ENCODE data around the gene TEN1. TPM values are rescaled to one million over a fixed set of nuclear protein-coding genes. Genes with fewer than 3 reads are reported as not detected.
A peak's percentile ranks its signal among the peaks of the same experiment; 100 is the strongest.

TEN1 gene
- total RNA-seq, result 10 to 100 TPM; 10.2 to 16.1 TPM
- polyA plus RNA-seq, result 10 to 100 TPM; 13.1 to 20.2 TPM

GRCh38 chr17:75978938-75979704 is at the start of gene TEN1, which contains the start of gene ACOX1:
TSS of gene TEN1 (plus strand) at chr17:75979240. CDS start at chr17:75986193, 6,953 bp downstream.
TSS of gene ACOX1 (minus strand) at chr17:75979166. CDS start at chr17:75979073, 93 bp downstream.
- H3K27ac ChIP-seq (ENCODE audit: low read depth, low read length), result peak within 1 kb of the TSS; percentile 79
- peak within 1 kb of the TSS; percentile 61 to 88 for H3K4me3 ChIP-seq (ENCODE audit: low read length in 2 of 2)
- Mint-ChIP-seq H3K4me1 (peaks cover 18 to 57% (median 34%) of the 10 kb centered on the region in 4 donors), H3K27ac (peak within 1 kb of the TSS; percentile 99 to 100 (median 99)), H3K9me3 (no peaks in the 10 kb centered on the region), H3K4me3 (peak within 1 kb of the TSS; percentile 93 to 99 (median 96)), H3K27me3 (no peaks in the 10 kb centered on the region), H3K36me3 (peaks cover 0 to 18% of the 10 kb centered on the region in 2 donors)
- CTCF ChIA-PET (ENCODE audit: partially characterized antibody), result interaction anchor here (0.9 kb wide), 1 partner anchor 10 kb away, joined by 3 read pairs; no protein-coding TSS in a partner anchor
- no peaks in the 10 kb centered on the region for H3K9me3 ChIP-seq (ENCODE audit: control insufficient read depth in 1 of 2, low read length in 2 of 2)
- no peaks in the 10 kb centered on the region for H3K36me3 ChIP-seq (ENCODE audit: insufficient read depth, low read length)
- POLR2A ChIA-PET (ENCODE audit: partially characterized antibody), result interaction anchor here (0.6 to 2.0 kb wide), 16 partner anchors 13 to 1979 kb away, joined by 3 to 14 read pairs (median 4); partner anchors contain the start of genes MRPL38, TRIM65 and WBP2
- DNase-seq, result peak; percentile 93 to 97 (median 95)
- H3K27me3 ChIP-seq (ENCODE audit: insufficient read depth, low read length), result no peaks in the 10 kb centered on the region
- intact Hi-C loops (cut with micrococcal nuclease), result loop anchor here (1.0 to 2.0 kb wide), 4 partner anchors 38 to 194 kb away; partner anchors contain the start of genes FBF1, UNK and WBP2
- peaks cover 30% of the 10 kb centered on the region for H3K4me1 ChIP-seq (ENCODE audit: insufficient read depth, low read length)

GRCh38 chr17:75931062-75931461 is 48.0 kb upstream of the TEN1 start:
- Histone ChIP-seq H3K27ac (ENCODE audit: low read depth, low read length) (no peak overlapping the region), H3K4me3 (ENCODE audit: low read length in 2 of 2) (no peak overlapping the region), H3K4me1 (ENCODE audit: insufficient read depth, low read length) (no peaks in the 10 kb centered on the region), H3K27me3 (ENCODE audit: insufficient read depth, low read length) (no peaks in the 10 kb centered on the region), H3K9me3 (ENCODE audit: control insufficient read depth in 1 of 2, low read length in 2 of 2) (no peaks in the 10 kb centered on the region), H3K36me3 (ENCODE audit: insufficient read depth, low read length) (no peaks in the 10 kb centered on the region)
- H3K27ac Mint-ChIP-seq, result no peak overlapping the region
- no peaks in the 10 kb centered on the region for H3K36me3 Mint-ChIP-seq
- H3K27me3 Mint-ChIP-seq, result no peaks in the 10 kb centered on the region
- no peak for DNase-seq
- ChIA-PET CTCF (ENCODE audit: partially characterized antibody) (no interaction called here), POLR2A (ENCODE audit: partially characterized antibody) (no interaction called here)
- peaks cover 0 to 5% (median 0%) of the 10 kb centered on the region in 4 donors for H3K4me1 Mint-ChIP-seq
- intact Hi-C loops (cut with micrococcal nuclease), result no loop called here
- no peaks in the 10 kb centered on the region for H3K9me3 Mint-ChIP-seq
- H3K4me3 Mint-ChIP-seq, result no peak overlapping the region

- Histone ChIP-seq H3K36me3 (ENCODE audit: insufficient read depth, low read length) (no peaks in the 10 kb centered on the region), H3K27ac (ENCODE audit: low read depth, low read length) (no peak overlapping the region), H3K9me3 (ENCODE audit: control insufficient read depth in 1 of 2, low read length in 2 of 2) (no peaks in the 10 kb centered on the region), H3K4me1 (ENCODE audit: insufficient read depth, low read length) (no peaks in the 10 kb centered on the region), H3K4me3 (ENCODE audit: low read length in 2 of 2) (no peak overlapping the region), H3K27me3 (ENCODE audit: insufficient read depth, low read length) (no peaks in the 10 kb centered on the region)
- H3K27ac Mint-ChIP-seq, result no peak overlapping the region
- no peaks in the 10 kb centered on the region for H3K9me3 Mint-ChIP-seq
- intact Hi-C loops (cut with micrococcal nuclease), result no loop called here
- peaks cover 0 to 3% (median 0%) of the 10 kb centered on the region in 4 donors for H3K4me1 Mint-ChIP-seq
- H3K27me3 Mint-ChIP-seq, result no peaks in the 10 kb centered on the region
- no peak for DNase-seq
- POLR2A ChIA-PET (ENCODE audit: partially characterized antibody), result interaction anchor here (0.6 kb wide), 1 partner anchor 58 kb away, joined by 3 read pairs; no protein-coding TSS in a partner anchor
- H3K4me3 Mint-ChIP-seq, result no peak overlapping the region
- no peaks in the 10 kb centered on the region for H3K36me3 Mint-ChIP-seq
- CTCF ChIA-PET (ENCODE audit: partially characterized antibody), result interaction anchor here (1.2 kb wide), 2 partner anchors 11 to 347 kb away, joined by 3 read pairs; no protein-coding TSS in a partner anchor
These were observed 46.2 kb upstream of the TEN1 start for GRCh38 chr17:75932852-75933251.

- no peaks in the 10 kb centered on the region for H3K27me3 Mint-ChIP-seq
- Histone ChIP-seq H3K27ac (ENCODE audit: low read depth, low read length) (no peak overlapping the region), H3K4me3 (ENCODE audit: low read length in 2 of 2) (no peak overlapping the region), H3K9me3 (ENCODE audit: control insufficient read depth in 1 of 2, low read length in 2 of 2) (no peaks in the 10 kb centered on the region), H3K4me1 (ENCODE audit: insufficient read depth, low read length) (no peaks in the 10 kb centered on the region), H3K27me3 (ENCODE audit: insufficient read depth, low read length) (no peaks in the 10 kb centered on the region), H3K36me3 (ENCODE audit: insufficient read depth, low read length) (no peaks in the 10 kb centered on the region)
- no peak overlapping the region for H3K4me3 Mint-ChIP-seq
- no peaks in the 10 kb centered on the region for H3K9me3 Mint-ChIP-seq
- no peak for DNase-seq
- intact Hi-C loops (cut with micrococcal nuclease), result no loop called here
- H3K4me1 Mint-ChIP-seq, result no peaks in the 10 kb centered on the region
- POLR2A ChIA-PET (ENCODE audit: partially characterized antibody), result no interaction called here
- no peak overlapping the region for H3K27ac Mint-ChIP-seq
- H3K36me3 Mint-ChIP-seq, result no peaks in the 10 kb centered on the region
- CTCF ChIA-PET (ENCODE audit: partially characterized antibody), result no interaction called here
These were observed 45.2 kb upstream of the TEN1 start for GRCh38 chr17:75933808-75934207.

GRCh38 chr17:75937652-75938051 is 41.4 kb upstream of the TEN1 start:
- intact Hi-C loops (cut with micrococcal nuclease), result no loop called here
- Histone ChIP-seq H3K9me3 (ENCODE audit: control insufficient read depth in 1 of 2, low read length in 2 of 2) (no peaks in the 10 kb centered on the region), H3K27me3 (ENCODE audit: insufficient read depth, low read length) (no peaks in the 10 kb centered on the region), H3K4me1 (ENCODE audit: insufficient read depth, low read length) (peaks cover 10% of the 10 kb centered on the region), H3K4me3 (ENCODE audit: low read length in 2 of 2) (no peak overlapping the region), H3K36me3 (ENCODE audit: insufficient read depth, low read length) (no peaks in the 10 kb centered on the region), H3K27ac (ENCODE audit: low read depth, low read length) (no peak overlapping the region)
- peak overlapping the region in 1 of 8 donors; percentile 20 for H3K4me3 Mint-ChIP-seq
- H3K36me3 Mint-ChIP-seq, result no peaks in the 10 kb centered on the region
- DNase-seq, result no peak
- peaks cover 7 to 14% (median 10%) of the 10 kb centered on the region in 4 donors for H3K4me1 Mint-ChIP-seq
- ChIA-PET POLR2A (ENCODE audit: partially characterized antibody) (no interaction called here), CTCF (ENCODE audit: partially characterized antibody) (no interaction called here)
- no peaks in the 10 kb centered on the region for H3K27me3 Mint-ChIP-seq
- H3K27ac Mint-ChIP-seq, result peak overlapping the region in 1 of 7 donors; percentile 30
- H3K9me3 Mint-ChIP-seq, result no peaks in the 10 kb centered on the region

GRCh38 chr17:75940727-75941441 is 38.2 kb upstream of the TEN1 start, which contains the start of gene FBF1:
TSS of gene FBF1 (minus strand) at chr17:75941042. CDS start at chr17:75938149, 2,893 bp downstream.
- Histone ChIP-seq H3K4me1 (ENCODE audit: insufficient read depth, low read length) (peaks cover 10% of the 10 kb centered on the region), H3K27ac (ENCODE audit: low read depth, low read length) (peak within 1 kb of the TSS; percentile 86), H3K36me3 (ENCODE audit: insufficient read depth, low read length) (peaks cover 1% of the 10 kb centered on the region), H3K9me3 (ENCODE audit: control insufficient read depth in 1 of 2, low read length in 2 of 2) (no peaks in the 10 kb centered on the region), H3K27me3 (ENCODE audit: insufficient read depth, low read length) (no peaks in the 10 kb centered on the region), H3K4me3 (ENCODE audit: low read length in 2 of 2) (peak within 1 kb of the TSS; percentile 63 to 74)
- H3K4me3 Mint-ChIP-seq, result peak within 1 kb of the TSS; percentile 84 to 93 (median 90)
- ChIA-PET CTCF (ENCODE audit: partially characterized antibody) (interaction anchor here (0.6 to 1.5 kb wide), 7 partner anchors 11 to 187 kb away, joined by 3 to 6 read pairs (median 3); no protein-coding TSS in a partner anchor), POLR2A (ENCODE audit: partially characterized antibody) (interaction anchor here (0.6 to 1.7 kb wide), 13 partner anchors 16 to 413 kb away, joined by 3 to 10 read pairs (median 3); partner anchors contain the start of genes ACOX1, EXOC7, MRPL38 and PRPSAP1)
- H3K27me3 Mint-ChIP-seq, result no peaks in the 10 kb centered on the region
- peak within 1 kb of the TSS; percentile 48 to 96 (median 92) for H3K27ac Mint-ChIP-seq
- H3K36me3 Mint-ChIP-seq, result peaks cover 0 to 4% of the 10 kb centered on the region in 2 donors
- H3K9me3 Mint-ChIP-seq, result no peaks in the 10 kb centered on the region
- peak; percentile 82 to 89 (median 84) for DNase-seq
- peaks cover 7 to 14% (median 10%) of the 10 kb centered on the region in 4 donors for H3K4me1 Mint-ChIP-seq
- intact Hi-C loops (cut with micrococcal nuclease), result loop anchor here (1.0 to 2.0 kb wide), 3 partner anchors 36 to 44 kb away; partner anchors contain the start of genes ACOX1, TEN1 and TRIM65
